Measurements from ENCODE around the gene ERBB4. TPM values are rescaled to one million over a fixed set of nuclear protein-coding genes. Genes with fewer than 3 reads are reported as not detected.

Gene ERBB4
- total RNA-seq, 2 experiments from 2014 or later = not detected

DNA sequence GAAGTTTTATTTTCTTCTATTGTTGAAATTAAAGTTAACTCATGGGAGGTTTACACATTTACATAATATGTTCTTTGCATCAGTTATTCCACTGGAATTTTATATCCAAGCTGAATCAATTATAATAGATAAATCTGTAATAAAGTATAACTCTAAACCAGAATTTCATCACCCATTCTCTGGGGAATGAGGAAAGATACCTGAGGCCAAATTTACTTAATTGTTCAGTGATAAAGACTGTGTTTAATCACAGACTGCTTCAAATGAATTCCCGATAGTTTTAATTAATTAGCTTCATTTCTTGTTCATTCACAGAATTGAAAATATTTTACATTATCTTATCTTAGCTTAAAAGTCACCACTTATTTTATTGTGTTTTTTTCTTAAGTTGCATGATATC lies 562.5 kb downstream of the ERBB4 start:
- DNase-seq (no peak), ATAC-seq (no peak)
- ChIA-PET CTCF (no interaction called here), POLR2A (no interaction called here)
- Mint-ChIP-seq H3K27ac (no peak overlapping the region), H3K27me3 (ENCODE audit: low read depth) (no peaks in the 10 kb centered on the region), H3K9me3 (ENCODE audit: insufficient read depth) (no peaks in the 10 kb centered on the region), H3K4me3 (no peak overlapping the region), H3K36me3 (ENCODE audit: low read depth) (no peaks in the 10 kb centered on the region), H3K4me1 (ENCODE audit: low read depth) (no peaks in the 10 kb centered on the region)

- Mint-ChIP-seq H3K27me3 (ENCODE audit: low read depth) (no peaks in the 10 kb centered on the region), H3K36me3 (ENCODE audit: low read depth) (no peaks in the 10 kb centered on the region), H3K9me3 (ENCODE audit: insufficient read depth) (no peaks in the 10 kb centered on the region), H3K27ac (no peak overlapping the region), H3K4me1 (ENCODE audit: low read depth) (no peaks in the 10 kb centered on the region), H3K4me3 (no peak overlapping the region)
- CTCF ChIA-PET = no interaction called here
- POLR2A ChIA-PET = no interaction called here
- DNase-seq (no peak), ATAC-seq (no peak)
Observed at GRCh38 chr2:211967234-211967633, 571.4 kb downstream of the ERBB4 start.

- no peaks in the 10 kb centered on the region for H3K27me3 Mint-ChIP-seq (ENCODE audit: low read depth)
- DNase-seq (no peak), ATAC-seq (no peak)
- no peak overlapping the region for H3K27ac Mint-ChIP-seq
- no peak overlapping the region for H3K4me3 Mint-ChIP-seq
- H3K36me3 Mint-ChIP-seq (ENCODE audit: low read depth) = no peaks in the 10 kb centered on the region
- ChIA-PET CTCF (no interaction called here), POLR2A (no interaction called here)
- no peaks in the 10 kb centered on the region for H3K4me1 Mint-ChIP-seq (ENCODE audit: low read depth)
- no peaks in the 10 kb centered on the region for H3K9me3 Mint-ChIP-seq (ENCODE audit: insufficient read depth)
Observed at GRCh38 chr2:211963969-211964368, 574.6 kb downstream of the ERBB4 start.

DNA sequence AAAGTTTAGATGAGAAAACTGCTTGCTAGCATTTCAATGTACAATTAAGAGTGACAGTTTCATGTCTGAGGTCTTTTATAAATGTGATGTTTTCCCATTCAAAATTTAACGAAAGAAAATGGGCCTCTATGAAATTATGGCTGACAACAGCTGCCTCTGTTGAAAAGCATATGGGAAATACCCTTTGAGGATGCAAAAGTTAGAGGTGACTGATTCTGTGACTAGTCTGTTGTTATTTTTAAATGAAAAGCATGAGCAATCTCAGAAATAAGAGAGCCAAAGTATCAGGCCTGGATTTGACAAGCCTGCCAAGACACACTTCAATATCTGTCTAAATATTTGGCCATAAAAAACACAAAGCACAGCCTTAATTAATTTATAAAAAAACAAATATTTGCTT lies 580.8 kb downstream of the ERBB4 start:
- ATAC-seq (no peak), DNase-seq (no peak)
- ChIA-PET CTCF (no interaction called here), POLR2A (no interaction called here)
- Mint-ChIP-seq H3K27me3 (ENCODE audit: low read depth) (no peaks in the 10 kb centered on the region), H3K36me3 (ENCODE audit: low read depth) (no peaks in the 10 kb centered on the region), H3K4me3 (no peak overlapping the region), H3K27ac (no peak overlapping the region), H3K4me1 (ENCODE audit: low read depth) (no peaks in the 10 kb centered on the region), H3K9me3 (ENCODE audit: insufficient read depth) (no peaks in the 10 kb centered on the region)

- DNase-seq (no peak), ATAC-seq (no peak)
- no peaks in the 10 kb centered on the region for H3K36me3 Mint-ChIP-seq (ENCODE audit: low read depth)
- POLR2A ChIA-PET = no interaction called here
- no peak overlapping the region for H3K4me3 Mint-ChIP-seq
- H3K4me1 Mint-ChIP-seq (ENCODE audit: low read depth) = no peaks in the 10 kb centered on the region
- no peaks in the 10 kb centered on the region for H3K27me3 Mint-ChIP-seq (ENCODE audit: low read depth)
- no peak overlapping the region for H3K27ac Mint-ChIP-seq
- CTCF ChIA-PET = no interaction called here
- H3K9me3 Mint-ChIP-seq (ENCODE audit: insufficient read depth) = no peaks in the 10 kb centered on the region
Observed at GRCh38 chr2:211955648-211956047, 583.0 kb downstream of the ERBB4 start.

DNA sequence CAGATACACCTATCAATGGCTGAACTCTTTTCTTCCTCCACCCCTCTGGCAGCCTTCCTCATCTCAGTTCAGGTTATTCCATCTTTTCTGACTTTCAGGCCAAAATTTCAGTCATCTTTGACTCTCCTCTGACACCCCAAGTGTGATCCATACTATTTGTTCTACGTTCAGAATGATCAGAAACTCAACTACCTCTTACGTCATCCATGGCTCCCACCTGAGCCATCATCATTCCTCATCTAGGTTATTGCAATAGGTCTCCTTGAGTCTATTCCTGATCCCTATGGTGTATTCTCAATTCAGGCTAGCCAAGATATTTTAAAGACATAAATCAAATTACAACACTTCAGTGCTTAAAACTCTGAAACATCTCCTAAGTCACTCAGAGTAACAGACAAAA lies 589.7 kb downstream of the ERBB4 start:
- H3K9me3 Mint-ChIP-seq (ENCODE audit: insufficient read depth) = no peaks in the 10 kb centered on the region
- ChIA-PET POLR2A (no interaction called here), CTCF (no interaction called here)
- H3K4me1 Mint-ChIP-seq (ENCODE audit: low read depth) = no peaks in the 10 kb centered on the region
- DNase-seq (no peak), ATAC-seq (no peak)
- no peaks in the 10 kb centered on the region for H3K36me3 Mint-ChIP-seq (ENCODE audit: low read depth)
- no peak overlapping the region for H3K27ac Mint-ChIP-seq
- no peaks in the 10 kb centered on the region for H3K27me3 Mint-ChIP-seq (ENCODE audit: low read depth)
- H3K4me3 Mint-ChIP-seq = no peak overlapping the region

DNA sequence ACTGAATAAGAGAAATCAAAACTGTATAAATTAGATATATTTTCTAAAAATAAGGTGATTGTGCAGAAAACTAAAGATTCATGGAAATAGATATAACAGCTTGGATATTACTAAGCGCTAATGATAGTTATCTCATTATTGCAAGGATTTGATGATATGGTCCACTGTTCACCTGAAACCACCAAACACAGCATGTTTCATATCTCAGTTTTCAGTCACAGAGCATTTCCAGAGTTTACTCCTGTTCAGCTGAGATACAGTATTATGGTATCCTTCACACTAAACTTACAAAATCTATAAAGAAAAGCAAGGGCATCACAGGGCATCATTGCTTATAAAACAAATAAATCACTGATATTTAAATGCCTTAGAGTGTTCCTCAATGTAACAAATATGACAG lies 591.6 kb downstream of the ERBB4 start:
- H3K9me3 Mint-ChIP-seq (ENCODE audit: insufficient read depth) = no peaks in the 10 kb centered on the region
- H3K27me3 Mint-ChIP-seq (ENCODE audit: low read depth) = no peaks in the 10 kb centered on the region
- no peaks in the 10 kb centered on the region for H3K4me1 Mint-ChIP-seq (ENCODE audit: low read depth)
- CTCF ChIA-PET = no interaction called here
- no peak for DNase-seq
- H3K27ac Mint-ChIP-seq = no peak overlapping the region
- H3K36me3 Mint-ChIP-seq (ENCODE audit: low read depth) = no peaks in the 10 kb centered on the region
- no peak overlapping the region for H3K4me3 Mint-ChIP-seq
- POLR2A ChIA-PET = no interaction called here
- ATAC-seq = no peak

- ChIA-PET POLR2A (no interaction called here), CTCF (no interaction called here)
- Mint-ChIP-seq H3K4me3 (no peak overlapping the region), H3K27me3 (ENCODE audit: low read depth) (no peaks in the 10 kb centered on the region), H3K9me3 (ENCODE audit: insufficient read depth) (no peaks in the 10 kb centered on the region), H3K36me3 (ENCODE audit: low read depth) (no peaks in the 10 kb centered on the region), H3K4me1 (ENCODE audit: low read depth) (no peaks in the 10 kb centered on the region), H3K27ac (no peak overlapping the region)
- DNase-seq (no peak), ATAC-seq (no peak)
Observed at GRCh38 chr2:211944572-211944971, 594.0 kb downstream of the ERBB4 start.

DNA sequence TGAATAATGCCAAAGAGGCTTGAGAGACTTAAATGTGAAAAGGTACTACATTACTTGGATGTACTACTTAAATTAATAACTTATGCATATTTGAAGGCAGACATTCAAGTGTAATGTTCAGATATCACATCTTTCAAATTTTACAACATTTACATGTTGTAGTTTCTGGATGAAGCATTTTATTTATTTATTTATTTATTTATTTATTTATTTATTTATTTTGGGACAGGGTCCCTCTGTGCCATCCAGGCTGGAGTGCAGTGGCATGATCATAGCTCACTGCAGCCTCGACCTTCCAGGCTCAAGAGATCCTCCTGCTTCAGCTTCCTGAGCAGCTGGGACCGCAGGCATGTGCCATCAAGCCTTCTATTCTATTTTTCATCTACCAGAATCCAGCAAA lies 596.4 kb downstream of the ERBB4 start:
- Mint-ChIP-seq H3K4me3 (no peak overlapping the region), H3K27ac (no peak overlapping the region), H3K27me3 (ENCODE audit: low read depth) (no peaks in the 10 kb centered on the region), H3K4me1 (ENCODE audit: low read depth) (no peaks in the 10 kb centered on the region), H3K9me3 (ENCODE audit: insufficient read depth) (no peaks in the 10 kb centered on the region), H3K36me3 (ENCODE audit: low read depth) (no peaks in the 10 kb centered on the region)
- DNase-seq = no peak
- no peak for ATAC-seq
- POLR2A ChIA-PET = no interaction called here
- CTCF ChIA-PET = no interaction called here

DNA sequence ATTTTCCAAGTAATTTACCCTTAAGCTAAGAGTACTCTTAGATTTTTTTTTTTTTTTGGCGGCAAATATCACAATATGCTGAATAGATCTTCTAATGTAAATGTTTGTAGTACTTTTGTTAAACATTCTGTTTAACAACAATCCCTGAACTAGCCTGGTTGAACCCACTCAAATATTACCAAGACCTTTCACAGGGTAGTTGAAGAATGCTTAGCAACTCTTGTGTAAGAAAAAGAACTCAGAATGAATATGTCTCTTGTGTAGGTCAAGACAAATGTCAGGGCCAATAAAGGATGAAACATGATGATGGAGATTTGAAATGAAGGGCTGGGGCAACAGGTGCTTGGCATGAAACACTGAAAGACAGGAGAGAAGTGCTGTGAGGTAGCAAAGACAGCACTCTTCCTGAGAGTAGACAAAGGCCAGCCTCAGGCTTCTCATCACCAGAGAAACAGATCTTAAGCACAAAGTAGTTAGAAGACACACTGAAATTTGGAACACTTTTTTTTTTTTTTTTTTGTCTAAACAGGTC lies 597.3 kb downstream of the ERBB4 start:
- no peak overlapping the region for H3K27ac Mint-ChIP-seq
- H3K9me3 Mint-ChIP-seq (ENCODE audit: insufficient read depth) = no peaks in the 10 kb centered on the region
- CTCF ChIA-PET = no interaction called here
- H3K36me3 Mint-ChIP-seq (ENCODE audit: low read depth) = no peaks in the 10 kb centered on the region
- POLR2A ChIA-PET = no interaction called here
- H3K27me3 Mint-ChIP-seq (ENCODE audit: low read depth) = no peaks in the 10 kb centered on the region
- ATAC-seq = no peak
- no peak overlapping the region for H3K4me3 Mint-ChIP-seq
- H3K4me1 Mint-ChIP-seq (ENCODE audit: low read depth) = no peaks in the 10 kb centered on the region
- DNase-seq = no peak

DNA sequence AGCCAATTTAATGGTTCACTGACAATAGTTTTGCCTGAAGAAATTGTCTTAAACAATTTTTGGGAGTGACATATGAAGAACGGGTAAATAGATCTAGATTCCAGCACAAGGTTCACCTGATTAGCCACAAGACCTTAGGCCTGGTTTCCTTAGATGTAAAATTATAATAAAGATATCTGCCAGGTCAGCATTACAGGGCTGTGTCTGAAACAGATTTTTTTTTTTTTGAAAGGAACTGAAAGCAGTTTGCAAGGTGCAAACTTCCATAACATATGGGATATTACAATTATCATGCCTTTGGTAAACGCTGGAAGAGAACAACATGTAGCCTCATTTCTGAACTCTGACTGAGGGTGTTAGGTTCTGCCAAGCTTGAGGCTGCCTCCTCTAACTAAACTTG lies 599.4 kb downstream of the ERBB4 start:
- Mint-ChIP-seq H3K4me3 (no peak overlapping the region), H3K27me3 (ENCODE audit: low read depth) (no peaks in the 10 kb centered on the region), H3K36me3 (ENCODE audit: low read depth) (no peaks in the 10 kb centered on the region), H3K27ac (no peak overlapping the region), H3K4me1 (ENCODE audit: low read depth) (no peaks in the 10 kb centered on the region), H3K9me3 (ENCODE audit: insufficient read depth) (no peaks in the 10 kb centered on the region)
- DNase-seq (no peak), ATAC-seq (no peak)
- POLR2A ChIA-PET = no interaction called here
- CTCF ChIA-PET = no interaction called here

- no peaks in the 10 kb centered on the region for H3K4me1 Mint-ChIP-seq (ENCODE audit: low read depth)
- ChIA-PET CTCF (no interaction called here), POLR2A (no interaction called here)
- H3K4me3 Mint-ChIP-seq = no peak overlapping the region
- no peak for DNase-seq
- no peak overlapping the region for H3K27ac Mint-ChIP-seq
- H3K36me3 Mint-ChIP-seq (ENCODE audit: low read depth) = no peaks in the 10 kb centered on the region
- no peaks in the 10 kb centered on the region for H3K9me3 Mint-ChIP-seq (ENCODE audit: insufficient read depth)
- H3K27me3 Mint-ChIP-seq (ENCODE audit: low read depth) = no peaks in the 10 kb centered on the region
- no peak for ATAC-seq
Observed at GRCh38 chr2:211934811-211935210, 603.8 kb downstream of the ERBB4 start.

DNA sequence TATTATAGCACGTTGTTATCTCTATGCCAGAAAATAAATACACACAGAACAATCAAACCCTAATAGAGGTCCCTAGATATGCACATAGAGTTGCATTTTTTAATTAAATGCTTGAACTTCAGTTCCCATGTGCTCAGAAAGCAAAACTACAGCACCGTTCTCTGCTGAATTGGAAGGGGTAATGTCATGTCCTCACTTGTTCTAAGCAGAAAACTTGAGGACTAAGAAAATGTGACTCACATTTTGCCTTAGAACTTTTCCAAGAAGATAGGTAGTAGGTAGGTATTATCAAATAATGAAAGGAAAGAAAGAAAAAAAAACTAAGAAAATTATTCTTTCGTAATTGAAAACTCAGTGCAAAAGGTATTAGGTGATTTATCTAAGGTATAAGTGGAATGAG lies 607.3 kb downstream of the ERBB4 start:
- ChIA-PET CTCF (no interaction called here), POLR2A (no interaction called here)
- Mint-ChIP-seq H3K27me3 (ENCODE audit: low read depth) (no peaks in the 10 kb centered on the region), H3K4me3 (no peak overlapping the region), H3K4me1 (ENCODE audit: low read depth) (no peaks in the 10 kb centered on the region), H3K9me3 (ENCODE audit: insufficient read depth) (no peaks in the 10 kb centered on the region), H3K27ac (no peak overlapping the region), H3K36me3 (ENCODE audit: low read depth) (no peaks in the 10 kb centered on the region)
- ATAC-seq (no peak), DNase-seq (no peak)

Measured in activated CD8-positive, alpha-beta T cell treated with anti-CD3 and anti-CD28 coated beads, Interleukin-2, amount 10 ng/mL, durations not matched to agents 7 days and 5 days (primary cell).